Vagina (tissue), 2 donors: ENCODE results near the gene LCE2D.

ENCODE experiments used
- CTCF ChIP-seq, 3 experiments: fragments of 450-650 bp in 2 of 3; fragments of 200-600 bp in 1 of 3; sonication (generic) in 1 of 3; IDR thresholded peaks; one replicate each; pipeline ENCODE4 v1.5.1; 2017 to 2019; ENCODE audit warnings: antibody characterized with exemption in 3 of 3, mild to moderate bottlenecking in 2 of 3, moderate library complexity in 2 of 3
- POLR2AphosphoS5 ChIP-seq, 2 donors: sonication (generic); formaldehyde crosslinking; IDR thresholded peaks; one replicate each; pipeline ENCODE4 v1.9.0; 2017; ENCODE audit warnings: antibody characterized with exemption in 2 of 2, mild to moderate bottlenecking in 2 of 2, low read depth in 1 of 2; ENCODE audit not compliant: insufficient read depth in 1 of 2

DNA sequence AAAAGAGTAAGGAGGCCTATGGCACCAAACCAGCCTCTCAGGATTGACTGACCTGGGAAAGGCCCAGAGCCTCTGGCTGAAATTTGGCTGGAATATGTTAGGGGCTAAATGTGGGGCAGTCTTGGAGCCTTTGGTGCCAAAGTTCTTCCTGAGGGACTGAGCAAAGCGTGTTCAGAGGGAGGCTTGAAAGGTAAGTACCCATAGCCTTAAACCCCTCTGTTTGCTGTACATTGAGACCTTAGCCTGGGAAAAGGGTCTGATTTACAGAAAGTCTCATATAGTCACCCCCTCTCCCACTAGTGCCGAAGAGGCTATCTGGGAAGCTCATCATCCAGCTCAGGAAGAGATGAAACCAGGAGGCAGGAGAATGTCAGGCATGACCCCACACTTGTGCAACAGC, 44.7 kb downstream of the LCE2D start, which contains the start of gene LCE4A:
- TF ChIP-seq CTCF (IDR thresholded peaks at IDR 0.05) (no peak), POLR2AphosphoS5 (IDR thresholded peaks at IDR 0.05; ENCODE audit: insufficient read depth in 1 of 2, low read depth in 1 of 2) (no peak)
